Caco-2 (cell line): ENCODE measurements around the gene UBE2E2. TPM values are rescaled to one million over a fixed set of nuclear protein-coding genes. Genes with fewer than 3 reads are reported as not detected.

Source experiments
- BruUV-seq: library from RNA; stranded (reverse); fragments of 400-500 nt; replicated peaks from 2 replicates; lab custom pipeline; 2021; lab: Mats Ljungman, UMichigan
- CTCF ChIA-PET: fragments of 300-600 bp; sonication (Branson Sonifier 250); formaldehyde crosslinking; loops from one replicate; lab custom pipeline; 2022; ENCODE audit warnings: antibody characterized with exemption; lab: Charles Lee
- POLR2A ChIA-PET: fragments of 300-600 bp; sonication (Branson Sonifier 250); formaldehyde crosslinking; loops from one replicate; lab custom pipeline; 2022; ENCODE audit warnings: antibody characterized with exemption; lab: Charles Lee
- DNase-seq, 2 experiments: peaks; one replicate each; pipeline versions ENCODE4 v3.0.0 to v3.0.0-alpha.2; 2020 to 2022
- H3K27me3 ChIP-seq: replicated peaks from 2 replicates; pipeline ENCODE4 v1.6.0; 2011; ENCODE audit warnings: low read length; ENCODE audit not compliant: control insufficient read depth, insufficient read depth
- H3K36me3 ChIP-seq: 2 replicates; pipeline ENCODE4 v1.5.1; 2011; ENCODE audit warnings: low read length; ENCODE audit not compliant: control insufficient read depth, insufficient read depth
- H3K4me1 ChIP-seq: fragments of 250-450 bp; sonication (Bioruptor Pico); 2 replicates; pipeline ENCODE4 v1.5.1; 2020; ENCODE audit warnings: mild to moderate bottlenecking
- H3K4me3 ChIP-seq: 2 replicates; pipeline ENCODE4 v1.5.1; 2011; ENCODE audit warnings: low read depth, mild to moderate bottlenecking, control low read depth, low read length
- H3K9me3 ChIP-seq: fragments of 250-450 bp; sonication (Bioruptor Pico); 2 replicates; pipeline ENCODE4 v1.5.1; 2020; ENCODE audit warnings: mild to moderate bottlenecking, moderate library complexity
- H3K27ac Mint-ChIP-seq: one replicate; pipeline ENCODE4 v1.8.0; 2022; ENCODE audit warnings: mixed read lengths; ENCODE audit not compliant: unreplicated experiment
- H3K27me3 Mint-ChIP-seq: one replicate; pipeline ENCODE4 v1.8.0; 2022; ENCODE audit warnings: mixed read lengths; ENCODE audit not compliant: insufficient read depth, unreplicated experiment
- H3K36me3 Mint-ChIP-seq: one replicate; pipeline ENCODE4 v1.8.0; 2022; ENCODE audit warnings: mild to moderate bottlenecking, mixed read lengths; ENCODE audit not compliant: insufficient read depth, unreplicated experiment
- H3K4me1 Mint-ChIP-seq: one replicate; pipeline ENCODE4 v1.8.0; 2022; ENCODE audit warnings: low read depth, mixed read lengths; ENCODE audit not compliant: unreplicated experiment
- H3K4me3 Mint-ChIP-seq: one replicate; pipeline ENCODE4 v1.8.0; 2022; ENCODE audit warnings: mild to moderate bottlenecking, moderate library complexity, mixed read lengths; ENCODE audit not compliant: unreplicated experiment
- H3K9me3 Mint-ChIP-seq: one replicate; pipeline ENCODE4 v1.8.0; 2022; ENCODE audit warnings: mixed read lengths; ENCODE audit not compliant: unreplicated experiment
- intact Hi-C: fragments of 100-400 bp; cut with micrococcal nuclease; formaldehyde crosslinking; loops from one replicate; pipeline ENCODE4 v1.10.0; 2022; ENCODE audit not compliant: unreplicated experiment
- total RNA-seq: library from RNA; stranded (reverse); gene quantifications from 2 replicates; pipeline ENCODE4 v1.2.3, GENCODE V29; 2022
- TF ChIP-seq, protein P1 (sequence below), 2 experiments: fragments of 200-600 bp in 1 of 2; IDR thresholded peaks; 1 replicate in 1 of 2; 2 replicates in 1 of 2; pipeline versions ENCODE4 v1.5.1 to v1.8.0; 2011 to 2022; ENCODE audit warnings: antibody characterized with exemption in 1 of 2, control low read depth in 1 of 2, inconsistent platforms in 1 of 2, low read depth in 1 of 2, low read length in 1 of 2, mild to moderate bottlenecking in 1 of 2, moderate library complexity in 1 of 2; ENCODE audit not compliant: insufficient read depth in 1 of 2, severe bottlenecking in 1 of 2, unreplicated experiment in 1 of 2

UBE2E2 gene
- total RNA-seq, 1 experiment from 2014 or later, result 83.8 TPM

DNA sequence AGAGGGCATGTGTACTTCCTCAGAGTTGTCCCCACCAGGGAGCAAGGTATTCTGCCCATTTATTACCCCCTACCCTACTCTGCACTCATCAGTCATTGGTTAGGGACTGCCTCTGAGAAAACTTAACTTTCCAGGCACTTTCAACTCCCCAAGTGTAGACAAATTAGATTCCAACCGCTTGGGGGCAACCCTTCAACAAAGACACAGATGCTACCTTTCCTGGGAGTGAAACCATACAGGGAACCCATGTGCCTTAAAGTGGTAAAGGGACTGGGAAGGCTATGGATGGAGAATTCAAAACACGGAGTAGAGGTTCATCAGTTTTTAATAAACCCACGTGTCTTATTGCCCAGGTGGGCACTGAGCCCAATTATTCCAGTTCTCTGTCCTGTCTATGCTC is 19.4 kb upstream of the UBE2E2 start:
- no peaks in the 10 kb centered on the region for H3K9me3 ChIP-seq
- no peak overlapping the region for H3K4me3 ChIP-seq
- Mint-ChIP-seq H3K27ac (no peak overlapping the region), H3K9me3 (no peaks in the 10 kb centered on the region), H3K4me3 (no peak overlapping the region), H3K27me3 (no peaks in the 10 kb centered on the region), H3K36me3 (no peaks in the 10 kb centered on the region), H3K4me1 (peaks cover 19% of the 10 kb centered on the region)
- no TSS peak for BruUV-seq
- ChIA-PET CTCF (no interaction called here), POLR2A (no interaction called here)
- peak; percentile 65 to 73 for DNase-seq
- H3K27me3 ChIP-seq, result no peaks in the 10 kb centered on the region
- TF ChIP-seq, protein P1, sequence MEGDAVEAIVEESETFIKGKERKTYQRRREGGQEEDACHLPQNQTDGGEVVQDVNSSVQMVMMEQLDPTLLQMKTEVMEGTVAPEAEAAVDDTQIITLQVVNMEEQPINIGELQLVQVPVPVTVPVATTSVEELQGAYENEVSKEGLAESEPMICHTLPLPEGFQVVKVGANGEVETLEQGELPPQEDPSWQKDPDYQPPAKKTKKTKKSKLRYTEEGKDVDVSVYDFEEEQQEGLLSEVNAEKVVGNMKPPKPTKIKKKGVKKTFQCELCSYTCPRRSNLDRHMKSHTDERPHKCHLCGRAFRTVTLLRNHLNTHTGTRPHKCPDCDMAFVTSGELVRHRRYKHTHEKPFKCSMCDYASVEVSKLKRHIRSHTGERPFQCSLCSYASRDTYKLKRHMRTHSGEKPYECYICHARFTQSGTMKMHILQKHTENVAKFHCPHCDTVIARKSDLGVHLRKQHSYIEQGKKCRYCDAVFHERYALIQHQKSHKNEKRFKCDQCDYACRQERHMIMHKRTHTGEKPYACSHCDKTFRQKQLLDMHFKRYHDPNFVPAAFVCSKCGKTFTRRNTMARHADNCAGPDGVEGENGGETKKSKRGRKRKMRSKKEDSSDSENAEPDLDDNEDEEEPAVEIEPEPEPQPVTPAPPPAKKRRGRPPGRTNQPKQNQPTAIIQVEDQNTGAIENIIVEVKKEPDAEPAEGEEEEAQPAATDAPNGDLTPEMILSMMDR (IDR thresholded peaks at IDR 0.05; ENCODE audit: insufficient read depth in 1 of 2, low read depth in 1 of 2, low read length in 1 of 2, severe bottlenecking in 1 of 2, unreplicated experiment in 1 of 2), result peak; percentile 54 to 75
- no peaks in the 10 kb centered on the region for H3K36me3 ChIP-seq
- peaks cover 5% of the 10 kb centered on the region for H3K4me1 ChIP-seq
- intact Hi-C loops, result loop anchor here (1.0 to 10.0 kb wide), 6 partner anchors 171 to 621 kb away; partner anchors contain the start of gene UBE2E1

DNA sequence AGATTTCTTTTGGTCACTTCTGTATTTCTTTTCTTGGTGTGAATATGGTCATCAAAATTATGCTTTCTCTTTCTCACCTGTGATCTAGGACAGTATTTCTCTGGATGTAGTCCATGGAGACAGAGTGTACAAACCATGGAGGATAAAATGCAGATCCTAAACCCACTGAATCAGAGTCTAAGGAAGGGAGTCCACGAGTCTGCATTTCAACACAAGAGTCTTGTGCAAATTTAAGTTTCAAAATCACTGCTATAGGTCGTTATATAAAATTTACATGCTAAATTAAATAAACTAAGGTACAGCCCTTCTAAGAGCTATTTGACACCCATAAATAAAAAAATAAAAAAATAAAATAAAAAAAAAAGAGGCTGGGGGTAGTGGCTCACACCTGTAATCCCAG is 17.3 kb upstream of the UBE2E2 start:
- ChIA-PET POLR2A (interaction anchor here (0.6 kb wide), 1 partner anchor 492 kb away, joined by 4 read pairs; no protein-coding TSS in a partner anchor), CTCF (no interaction called here)

DNA sequence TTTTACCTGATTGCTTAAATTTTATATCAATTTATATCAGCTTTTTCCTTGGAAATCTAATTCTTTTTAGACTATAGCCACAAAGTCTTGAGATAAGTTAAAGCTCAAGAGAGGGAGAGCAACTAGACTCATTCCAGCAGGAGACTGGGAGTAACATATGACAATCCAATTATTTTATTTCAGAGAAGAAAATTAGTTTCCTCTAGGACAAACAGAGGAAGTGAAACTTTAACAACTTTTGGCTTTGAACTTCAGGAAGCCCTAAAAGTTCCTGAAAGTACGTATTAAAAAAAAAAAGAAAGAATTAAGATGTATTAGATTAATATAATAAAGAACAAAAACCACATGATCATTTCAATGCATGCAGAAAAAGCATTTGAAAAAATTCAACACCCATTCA is 13.9 kb upstream of the UBE2E2 start:
- intact Hi-C loops, result loop anchor here (10.0 kb wide), 5 partner anchors 166 to 616 kb away; partner anchors contain the start of gene UBE2E1
- H3K4me1 Mint-ChIP-seq, result peaks cover 25% of the 10 kb centered on the region
- H3K27ac Mint-ChIP-seq, result no peak overlapping the region
- POLR2A ChIA-PET, result interaction anchor here (0.7 kb wide), 1 partner anchor 46 kb away, joined by 5 read pairs; no protein-coding TSS in a partner anchor
- CTCF ChIA-PET, result no interaction called here
- H3K27me3 Mint-ChIP-seq, result no peaks in the 10 kb centered on the region
- Histone ChIP-seq H3K4me3 (no peak overlapping the region), H3K27me3 (no peaks in the 10 kb centered on the region), H3K36me3 (no peaks in the 10 kb centered on the region), H3K4me1 (peaks cover 7% of the 10 kb centered on the region), H3K9me3 (no peaks in the 10 kb centered on the region)
- DNase-seq, result no peak
- TF ChIP-seq, protein P1 (IDR thresholded peaks at IDR 0.05; ENCODE audit: insufficient read depth in 1 of 2, low read depth in 1 of 2, low read length in 1 of 2, severe bottlenecking in 1 of 2, unreplicated experiment in 1 of 2), result no peak
- no TSS peak for BruUV-seq
- no peaks in the 10 kb centered on the region for H3K36me3 Mint-ChIP-seq
- H3K9me3 Mint-ChIP-seq, result no peaks in the 10 kb centered on the region
- H3K4me3 Mint-ChIP-seq, result no peak overlapping the region

More for the DNA sequence above, 17.3 kb upstream of the UBE2E2 start:
- no peaks in the 10 kb centered on the region for H3K27me3 Mint-ChIP-seq
- no peak overlapping the region for H3K4me3 Mint-ChIP-seq
- TF ChIP-seq, protein P1 (IDR thresholded peaks at IDR 0.05; ENCODE audit: insufficient read depth in 1 of 2, low read depth in 1 of 2, low read length in 1 of 2, severe bottlenecking in 1 of 2, unreplicated experiment in 1 of 2), result no peak
- intact Hi-C loops, result loop anchor here (10.0 kb wide), 5 partner anchors 169 to 619 kb away; partner anchors contain the start of gene UBE2E1
- DNase-seq, result no peak
- Histone ChIP-seq H3K4me3 (no peak overlapping the region), H3K27me3 (no peaks in the 10 kb centered on the region), H3K36me3 (no peaks in the 10 kb centered on the region), H3K9me3 (no peaks in the 10 kb centered on the region), H3K4me1 (peaks cover 7% of the 10 kb centered on the region)
- no peaks in the 10 kb centered on the region for H3K36me3 Mint-ChIP-seq
- peaks cover 28% of the 10 kb centered on the region for H3K4me1 Mint-ChIP-seq
- H3K27ac Mint-ChIP-seq, result no peak overlapping the region
- H3K9me3 Mint-ChIP-seq, result no peaks in the 10 kb centered on the region
- BruUV-seq, result no TSS peak
